Measurements from ENCODE around the gene TEKT2. TPM values are rescaled to one million over a fixed set of nuclear protein-coding genes. Genes with fewer than 3 reads are reported as not detected.
A peak's percentile ranks its signal among the peaks of the same experiment; 100 is the strongest.

Gene TEKT2, protein sequence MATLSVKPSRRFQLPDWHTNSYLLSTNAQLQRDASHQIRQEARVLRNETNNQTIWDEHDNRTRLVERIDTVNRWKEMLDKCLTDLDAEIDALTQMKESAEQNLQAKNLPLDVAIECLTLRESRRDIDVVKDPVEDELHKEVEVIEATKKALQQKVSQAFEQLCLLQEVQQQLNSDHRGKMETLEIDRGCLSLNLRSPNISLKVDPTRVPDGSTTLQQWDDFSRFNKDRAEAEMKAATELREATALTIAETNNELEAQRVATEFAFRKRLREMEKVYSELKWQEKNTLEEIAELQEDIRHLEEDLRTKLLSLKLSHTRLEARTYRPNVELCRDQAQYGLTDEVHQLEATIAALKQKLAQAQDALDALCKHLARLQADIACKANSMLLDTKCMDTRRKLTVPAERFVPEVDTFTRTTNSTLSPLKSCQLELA
- 1.0 and 1.2 TPM in 2 replicates for total RNA-seq (2014; rRNA removed; shearing (Covaris generic))

DNA sequence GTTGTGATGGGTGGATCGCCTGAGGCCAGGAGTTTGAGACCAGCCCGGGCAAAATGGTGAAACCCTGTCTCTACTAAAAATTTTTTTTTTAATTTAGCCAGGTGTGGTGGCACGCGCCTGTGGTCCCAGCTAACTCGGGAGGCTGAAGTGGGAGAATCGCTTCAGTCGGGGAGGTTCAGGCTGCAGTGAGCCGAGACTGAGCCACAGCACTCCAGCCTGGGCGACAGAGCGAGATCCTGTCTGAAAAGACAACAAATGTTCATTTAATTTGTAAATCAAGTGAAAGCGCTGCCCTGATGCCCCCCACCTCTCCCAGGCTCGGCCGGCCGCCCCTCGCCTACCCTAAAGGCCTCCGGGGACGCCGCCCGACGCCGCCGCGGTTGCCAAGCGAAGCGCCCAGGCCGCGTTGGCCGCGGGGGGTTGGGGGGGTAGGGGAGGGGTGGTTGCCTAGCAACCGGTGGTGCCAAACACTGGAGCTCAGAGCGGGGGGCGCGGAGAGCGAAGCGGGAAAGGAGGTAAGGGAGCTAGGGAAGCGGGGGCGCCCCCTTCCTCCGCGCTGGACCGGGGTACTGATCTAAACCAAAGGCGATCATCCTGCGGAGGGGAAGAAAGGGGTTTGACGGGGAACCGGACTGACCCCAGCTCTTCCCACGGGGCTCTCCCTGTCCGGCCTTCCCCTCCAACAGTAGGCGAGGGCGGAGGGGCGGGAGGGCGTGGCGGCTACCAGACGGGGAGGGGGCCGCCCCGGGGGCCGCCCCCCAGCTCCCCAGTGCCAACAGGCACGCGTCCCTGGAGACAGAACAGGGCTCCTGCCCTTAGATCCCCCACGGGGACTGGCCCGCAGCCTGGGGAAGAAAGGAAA lies at the start of gene TEKT2:
Gene TEKT2, plus strand, starts transcription at position 460 of the 862 bp plus-strand sequence. CDS start 828 bp downstream, outside the sequence.
- Histone ChIP-seq H3K4me3 (ENCODE audit: insufficient read depth, low read depth, low read length) (peak within 1 kb of the TSS; percentile 57), H3K27me3 (ENCODE audit: control insufficient read depth, insufficient read depth, low read length) (peaks cover 8% of the 10 kb centered on the region; the same call in 1 of the 2 replicates), H3K36me3 (replicated peaks; ENCODE audit: control insufficient read depth, insufficient read depth, low read length) (no peaks in the 10 kb centered on the region)
- DNase-seq, result peak; percentile 98

DNA sequence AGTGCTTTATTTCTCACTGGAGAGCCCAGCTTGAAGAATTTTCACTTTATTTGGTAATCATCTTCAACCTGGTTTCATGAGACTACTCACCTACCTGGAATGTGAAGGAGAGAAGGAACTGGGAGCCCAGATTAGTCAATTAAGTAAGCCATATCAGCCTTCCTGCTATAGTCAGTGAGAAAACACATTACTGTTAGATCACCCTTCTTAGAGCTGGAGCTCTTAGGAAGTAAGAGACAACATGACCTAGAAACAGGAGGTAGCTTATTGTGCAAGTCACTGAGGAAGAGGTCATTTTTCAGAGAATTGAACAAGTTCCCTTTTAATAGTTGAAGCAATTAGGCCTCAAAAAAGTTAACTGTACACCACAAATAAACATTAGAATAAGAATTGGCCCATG lies 49.2 kb upstream of the TEKT2 start:
- Histone ChIP-seq H3K36me3 (replicated peaks; ENCODE audit: control insufficient read depth, insufficient read depth, low read length) (no peaks in the 10 kb centered on the region), H3K4me3 (ENCODE audit: insufficient read depth, low read depth, low read length) (no peak overlapping the region), H3K27me3 (ENCODE audit: control insufficient read depth, insufficient read depth, low read length) (no peaks in the 10 kb centered on the region)
- no peak for DNase-seq

DNA sequence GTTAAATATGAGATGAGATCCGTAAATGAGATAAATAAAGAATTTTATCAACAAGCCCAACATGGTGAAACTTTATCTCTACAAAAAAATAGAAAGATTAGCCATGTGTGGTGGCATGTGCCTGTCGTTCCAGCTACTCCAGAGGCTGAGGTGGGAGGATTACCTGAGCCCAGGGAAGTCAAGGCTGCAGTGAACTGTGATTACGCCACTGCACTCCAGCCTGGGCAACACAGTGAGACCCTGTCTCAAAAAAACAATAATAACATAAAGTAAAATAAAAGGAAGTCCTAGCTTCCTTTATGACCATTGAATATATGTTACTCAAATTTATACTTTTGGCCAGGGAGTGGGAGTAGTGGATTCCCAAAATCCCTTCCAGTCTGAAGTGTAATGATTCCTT lies 48.7 kb upstream of the TEKT2 start:
- H3K36me3 ChIP-seq (replicated peaks; ENCODE audit: control insufficient read depth, insufficient read depth, low read length), result no peaks in the 10 kb centered on the region
- H3K27me3 ChIP-seq (ENCODE audit: control insufficient read depth, insufficient read depth, low read length), result no peaks in the 10 kb centered on the region
- no peak overlapping the region for H3K4me3 ChIP-seq (ENCODE audit: insufficient read depth, low read depth, low read length)
- no peak for DNase-seq

DNA sequence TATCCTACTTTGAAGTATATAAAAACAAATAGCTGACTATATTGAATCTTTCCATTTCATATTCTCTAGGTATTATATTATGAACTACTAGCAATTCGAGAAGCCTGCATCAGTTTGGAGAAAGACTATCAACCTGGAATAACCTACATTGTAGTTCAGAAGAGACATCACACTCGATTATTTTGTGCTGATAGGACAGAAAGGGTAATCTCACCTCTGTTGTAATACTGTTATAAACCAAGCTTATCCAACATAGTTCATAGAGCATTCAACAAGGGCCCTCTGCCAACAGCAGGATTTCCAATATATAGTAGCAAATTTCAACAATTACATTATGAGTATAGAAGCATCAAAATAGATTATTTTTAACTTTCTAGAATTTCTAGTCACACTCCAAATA lies 43.7 kb upstream of the TEKT2 start:
- DNase-seq, result no peak
- Histone ChIP-seq H3K4me3 (ENCODE audit: insufficient read depth, low read depth, low read length) (no peak overlapping the region), H3K27me3 (ENCODE audit: control insufficient read depth, insufficient read depth, low read length) (no peaks in the 10 kb centered on the region), H3K36me3 (replicated peaks; ENCODE audit: control insufficient read depth, insufficient read depth, low read length) (no peaks in the 10 kb centered on the region)

DNA sequence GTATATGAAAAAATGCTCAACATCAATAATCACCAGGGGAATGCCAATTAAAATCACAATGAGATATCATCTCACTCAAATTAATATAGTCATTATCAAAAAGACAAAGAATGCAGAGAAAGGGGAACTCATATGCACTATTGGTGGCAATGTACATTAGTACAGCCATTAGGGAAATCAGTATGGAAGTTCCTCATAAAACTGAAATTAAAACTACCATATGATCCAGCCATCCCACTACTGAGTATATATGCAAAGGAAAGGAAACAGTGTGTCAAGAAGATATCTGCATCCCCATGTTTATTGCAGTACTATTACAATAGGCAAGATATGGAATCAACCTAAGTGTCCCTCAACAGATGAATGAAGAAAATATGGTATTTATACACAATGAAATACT lies 32.1 kb upstream of the TEKT2 start:
- H3K36me3 ChIP-seq (replicated peaks; ENCODE audit: control insufficient read depth, insufficient read depth, low read length), result peaks cover 1% of the 10 kb centered on the region
- H3K4me3 ChIP-seq (ENCODE audit: insufficient read depth, low read depth, low read length), result no peak overlapping the region
- DNase-seq, result no peak
- H3K27me3 ChIP-seq (ENCODE audit: control insufficient read depth, insufficient read depth, low read length), result no peaks in the 10 kb centered on the region

DNA sequence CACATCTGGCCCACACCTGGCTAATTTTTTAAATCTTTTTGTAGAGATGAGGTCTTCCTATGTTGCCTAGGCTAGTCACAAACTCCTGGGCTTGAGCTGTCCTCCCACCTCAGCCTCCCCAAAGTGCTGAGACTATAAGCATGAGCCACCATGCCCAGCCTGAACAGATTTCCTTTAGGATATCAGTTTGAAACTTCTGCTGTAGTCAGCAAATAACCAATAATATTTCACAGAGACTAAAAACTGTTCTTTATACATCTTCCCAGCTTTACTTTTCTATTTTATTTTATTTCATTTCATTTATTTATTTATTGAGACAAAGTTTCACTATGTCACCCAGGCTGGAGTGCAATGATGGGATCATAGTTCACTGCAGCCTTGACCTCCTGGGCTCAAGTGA lies 29.9 kb upstream of the TEKT2 start:
- no peak for DNase-seq
- Histone ChIP-seq H3K4me3 (ENCODE audit: insufficient read depth, low read depth, low read length) (no peak overlapping the region), H3K27me3 (ENCODE audit: control insufficient read depth, insufficient read depth, low read length) (no peaks in the 10 kb centered on the region), H3K36me3 (replicated peaks; ENCODE audit: control insufficient read depth, insufficient read depth, low read length) (peaks cover 1% of the 10 kb centered on the region; the same call in 1 of the 2 replicates)

DNA sequence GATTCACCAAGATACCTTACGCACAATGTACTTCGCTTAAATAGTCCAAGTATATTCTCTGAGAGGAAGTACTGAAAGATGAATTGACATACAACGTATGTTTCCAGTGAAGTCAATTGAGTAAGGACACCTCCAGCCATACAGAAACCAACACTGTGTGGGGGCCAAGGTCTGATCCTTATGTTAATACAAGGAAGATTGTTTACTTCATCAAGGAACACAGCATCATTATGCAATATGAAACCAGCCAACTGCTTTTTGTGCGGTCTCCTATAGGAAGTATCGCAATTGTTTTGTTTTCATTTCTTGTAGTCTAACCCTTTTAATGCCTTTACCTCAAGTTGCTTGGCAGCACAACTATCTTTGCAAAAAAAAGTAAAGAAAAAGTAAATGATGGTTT lies 28.2 kb upstream of the TEKT2 start:
- H3K27me3 ChIP-seq (ENCODE audit: control insufficient read depth, insufficient read depth, low read length), result no peaks in the 10 kb centered on the region
- no peak overlapping the region for H3K4me3 ChIP-seq (ENCODE audit: insufficient read depth, low read depth, low read length)
- DNase-seq, result no peak
- H3K36me3 ChIP-seq (replicated peaks; ENCODE audit: control insufficient read depth, insufficient read depth, low read length), result peaks cover 1% of the 10 kb centered on the region; the same call in 1 of the 2 replicates

DNA sequence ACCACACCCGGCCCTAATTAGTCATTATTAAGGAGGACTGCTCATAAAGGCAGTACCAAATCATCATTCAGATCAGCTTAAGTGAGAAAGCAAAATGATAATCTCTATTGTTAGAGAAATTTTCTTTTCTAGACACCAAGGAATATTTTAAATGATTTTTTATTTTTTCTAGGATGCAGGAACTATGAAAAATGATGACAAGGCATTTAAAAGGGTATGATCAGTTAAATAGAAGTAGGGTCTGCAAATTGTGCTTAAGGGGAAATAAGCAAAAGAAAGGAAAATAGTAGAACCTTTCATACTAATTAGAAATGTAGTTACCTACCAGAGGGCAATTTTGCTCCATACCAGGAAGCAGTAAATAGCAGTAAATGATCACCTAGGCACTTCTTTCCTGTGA lies 21.6 kb upstream of the TEKT2 start:
- Histone ChIP-seq H3K36me3 (replicated peaks; ENCODE audit: control insufficient read depth, insufficient read depth, low read length) (no peaks in the 10 kb centered on the region), H3K4me3 (ENCODE audit: insufficient read depth, low read depth, low read length) (no peak overlapping the region), H3K27me3 (ENCODE audit: control insufficient read depth, insufficient read depth, low read length) (no peaks in the 10 kb centered on the region)
- DNase-seq, result no peak

DNA sequence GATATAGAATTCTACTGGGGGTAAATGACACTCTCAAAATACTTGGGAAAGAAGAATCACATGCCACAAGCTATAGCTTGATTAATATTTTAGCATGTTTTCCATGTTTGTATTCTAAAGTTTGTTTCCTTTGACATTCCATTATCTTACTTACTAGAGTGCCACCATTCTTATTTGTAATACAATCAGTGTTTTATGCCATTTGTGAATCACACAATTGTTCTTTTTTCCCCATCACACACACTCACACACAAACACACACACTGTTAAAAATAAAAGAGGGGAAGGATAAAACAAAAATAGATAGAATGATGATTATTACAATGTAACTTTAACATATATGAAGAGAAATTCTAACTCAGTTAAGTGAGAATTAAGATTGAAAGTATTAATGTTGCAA lies 16.0 kb upstream of the TEKT2 start:
- DNase-seq, result no peak
- no peaks in the 10 kb centered on the region for H3K36me3 ChIP-seq (replicated peaks; ENCODE audit: control insufficient read depth, insufficient read depth, low read length)
- no peaks in the 10 kb centered on the region for H3K27me3 ChIP-seq (ENCODE audit: control insufficient read depth, insufficient read depth, low read length)
- no peak overlapping the region for H3K4me3 ChIP-seq (ENCODE audit: insufficient read depth, low read depth, low read length)

DNA sequence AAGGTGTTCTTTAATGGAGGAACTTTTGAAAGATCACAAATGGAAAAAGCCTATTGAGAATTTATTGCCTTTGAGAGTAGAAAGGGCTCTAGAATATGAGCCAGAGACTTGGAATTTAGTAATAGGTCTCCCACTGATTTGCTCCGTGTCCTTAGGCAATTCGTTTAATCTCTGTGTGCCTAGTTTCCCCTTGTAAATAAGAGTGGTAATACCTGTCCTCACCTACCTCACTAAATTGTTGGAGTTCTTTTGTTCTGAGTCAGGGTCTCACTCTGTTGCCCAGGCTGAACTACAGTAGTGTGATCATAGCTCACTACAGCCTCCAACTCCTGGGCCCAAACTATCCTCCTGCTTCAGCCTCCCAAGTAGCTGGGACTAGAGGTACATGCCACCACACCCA lies 15.0 kb upstream of the TEKT2 start:
- Histone ChIP-seq H3K27me3 (ENCODE audit: control insufficient read depth, insufficient read depth, low read length) (no peaks in the 10 kb centered on the region), H3K36me3 (replicated peaks; ENCODE audit: control insufficient read depth, insufficient read depth, low read length) (no peaks in the 10 kb centered on the region), H3K4me3 (ENCODE audit: insufficient read depth, low read depth, low read length) (no peak overlapping the region)
- no peak for DNase-seq

DNA sequence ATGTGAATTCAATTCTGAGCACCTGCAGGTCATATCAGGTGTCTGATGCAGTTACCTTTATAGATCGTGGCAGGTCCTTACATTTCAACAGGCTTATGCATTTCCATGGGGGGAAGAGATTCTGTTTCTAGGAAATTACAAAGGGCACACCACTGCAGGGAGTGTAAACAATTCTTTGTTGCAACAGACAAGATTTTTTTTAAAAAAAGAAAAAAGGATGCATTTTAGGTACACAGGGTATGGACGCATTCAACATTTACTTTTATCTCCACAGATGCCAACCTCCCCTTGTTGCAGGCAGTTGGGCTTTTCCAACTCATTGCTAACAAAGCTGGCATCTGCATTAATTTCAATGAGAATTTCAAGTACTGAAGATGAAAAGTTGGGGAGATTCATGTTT lies 13.5 kb upstream of the TEKT2 start:
- Histone ChIP-seq H3K27me3 (ENCODE audit: control insufficient read depth, insufficient read depth, low read length) (no peaks in the 10 kb centered on the region), H3K4me3 (ENCODE audit: insufficient read depth, low read depth, low read length) (no peak overlapping the region), H3K36me3 (replicated peaks; ENCODE audit: control insufficient read depth, insufficient read depth, low read length) (no peaks in the 10 kb centered on the region)
- no peak for DNase-seq

DNA sequence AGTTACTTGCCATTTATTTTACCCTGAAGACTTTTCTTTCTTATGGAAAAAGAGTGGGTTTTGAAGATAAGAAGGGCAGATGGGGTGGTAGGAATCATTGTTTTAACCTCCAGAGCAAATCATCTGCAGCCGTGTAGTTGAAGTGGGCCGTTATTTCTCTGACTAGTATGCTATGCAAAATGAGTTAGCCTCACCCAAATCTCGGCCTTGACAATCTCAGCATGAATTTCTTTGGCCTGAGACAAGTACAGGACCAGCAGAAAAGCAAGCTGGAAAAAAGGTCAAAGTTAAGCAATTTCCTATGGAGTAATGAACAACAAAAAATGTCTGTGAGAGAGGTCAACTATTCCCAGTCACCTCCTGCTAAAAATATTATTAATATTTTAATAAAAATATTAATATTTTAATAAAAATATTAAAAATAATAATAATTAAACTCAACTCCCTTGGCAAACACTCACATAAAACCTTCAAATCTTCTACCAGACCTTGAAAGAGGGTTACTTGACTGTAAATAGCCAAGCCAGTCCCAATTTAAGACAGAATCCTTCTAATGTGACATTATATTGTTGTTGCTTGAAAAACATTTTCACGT lies 6.8 kb upstream of the TEKT2 start:
- Histone ChIP-seq H3K27me3 (ENCODE audit: control insufficient read depth, insufficient read depth, low read length) (no peaks in the 10 kb centered on the region), H3K4me3 (ENCODE audit: insufficient read depth, low read depth, low read length) (no peak overlapping the region), H3K36me3 (replicated peaks; ENCODE audit: control insufficient read depth, insufficient read depth, low read length) (no peaks in the 10 kb centered on the region)
- no peak for DNase-seq

DNA sequence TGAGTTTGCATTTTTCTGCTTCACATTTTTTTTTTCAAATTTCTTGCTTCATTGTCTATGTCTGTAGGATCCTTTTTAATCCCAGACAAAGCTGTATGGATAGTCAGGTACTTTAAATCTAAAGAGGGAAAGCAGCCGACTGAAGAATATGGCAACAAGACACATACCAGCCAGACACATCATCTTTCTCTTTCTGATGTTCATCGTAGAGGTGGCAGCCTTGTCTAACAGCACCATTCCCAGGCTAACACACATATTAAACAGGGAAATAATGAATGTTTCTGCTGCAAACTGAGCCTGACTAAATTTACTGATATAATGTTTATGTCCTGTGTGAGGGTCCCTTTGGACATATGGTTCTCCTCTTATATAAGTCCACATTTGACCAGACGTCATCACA lies 3.7 kb upstream of the TEKT2 start:
- peak; percentile 3 for DNase-seq
- Histone ChIP-seq H3K27me3 (ENCODE audit: control insufficient read depth, insufficient read depth, low read length) (peaks cover 8% of the 10 kb centered on the region; the same call in 1 of the 2 replicates), H3K36me3 (replicated peaks; ENCODE audit: control insufficient read depth, insufficient read depth, low read length) (no peaks in the 10 kb centered on the region), H3K4me3 (ENCODE audit: insufficient read depth, low read depth, low read length) (no peak overlapping the region)

DNA sequence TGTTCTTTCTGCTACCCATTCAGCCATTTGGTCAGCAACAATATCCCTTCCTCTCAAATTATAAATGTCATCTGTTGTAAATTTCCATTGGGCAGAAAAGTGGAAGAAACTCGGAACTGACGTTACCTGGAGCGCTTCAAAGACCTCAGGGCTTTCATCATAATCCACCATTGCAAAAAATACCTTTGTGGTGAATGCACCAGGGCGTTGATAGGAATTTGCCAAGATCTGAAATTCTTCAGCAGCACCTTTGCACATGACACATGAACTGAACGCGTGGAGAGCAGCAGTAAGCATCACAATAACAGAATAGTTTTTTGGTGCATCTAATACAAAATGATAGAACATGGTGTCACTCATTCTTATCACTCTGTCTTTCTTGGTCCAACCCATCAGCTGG lies 3.1 kb upstream of the TEKT2 start:
- Histone ChIP-seq H3K4me3 (ENCODE audit: insufficient read depth, low read depth, low read length) (no peak overlapping the region), H3K36me3 (replicated peaks; ENCODE audit: control insufficient read depth, insufficient read depth, low read length) (no peaks in the 10 kb centered on the region), H3K27me3 (ENCODE audit: control insufficient read depth, insufficient read depth, low read length) (peaks cover 8% of the 10 kb centered on the region; the same call in 1 of the 2 replicates)
- no peak for DNase-seq

Data from H7 (cell line).